ENCODE data around the gene MT1A.

The MT1A gene

GRCh38 chr16:56606476-56607108 lies 31.9 kb upstream of the MT1A start:
- in situ Hi-C loops (cut with MboI; ENCODE audit: low sequenced_read_pairs, unreplicated experiment) = no loop called here
- no peak for DNase-seq (ENCODE audit: low spot score)

GRCh38 chr16:56607109-56607618 lies 31.3 kb upstream of the MT1A start:
- in situ Hi-C loops (cut with MboI; ENCODE audit: low sequenced_read_pairs, unreplicated experiment) = no loop called here
- no peak for DNase-seq (ENCODE audit: low spot score)
- TF ChIP-seq, protein P1, sequence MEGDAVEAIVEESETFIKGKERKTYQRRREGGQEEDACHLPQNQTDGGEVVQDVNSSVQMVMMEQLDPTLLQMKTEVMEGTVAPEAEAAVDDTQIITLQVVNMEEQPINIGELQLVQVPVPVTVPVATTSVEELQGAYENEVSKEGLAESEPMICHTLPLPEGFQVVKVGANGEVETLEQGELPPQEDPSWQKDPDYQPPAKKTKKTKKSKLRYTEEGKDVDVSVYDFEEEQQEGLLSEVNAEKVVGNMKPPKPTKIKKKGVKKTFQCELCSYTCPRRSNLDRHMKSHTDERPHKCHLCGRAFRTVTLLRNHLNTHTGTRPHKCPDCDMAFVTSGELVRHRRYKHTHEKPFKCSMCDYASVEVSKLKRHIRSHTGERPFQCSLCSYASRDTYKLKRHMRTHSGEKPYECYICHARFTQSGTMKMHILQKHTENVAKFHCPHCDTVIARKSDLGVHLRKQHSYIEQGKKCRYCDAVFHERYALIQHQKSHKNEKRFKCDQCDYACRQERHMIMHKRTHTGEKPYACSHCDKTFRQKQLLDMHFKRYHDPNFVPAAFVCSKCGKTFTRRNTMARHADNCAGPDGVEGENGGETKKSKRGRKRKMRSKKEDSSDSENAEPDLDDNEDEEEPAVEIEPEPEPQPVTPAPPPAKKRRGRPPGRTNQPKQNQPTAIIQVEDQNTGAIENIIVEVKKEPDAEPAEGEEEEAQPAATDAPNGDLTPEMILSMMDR (IDR thresholded peaks at IDR 0.05; ENCODE audit: borderline replicate concordance, control extremely low read depth, extremely low read depth, insufficient read depth, missing control alignments) = no peak

More at GRCh38 chr16:56606476-56607108, 31.9 kb upstream of the MT1A start:
- TF ChIP-seq, protein P1 (IDR thresholded peaks at IDR 0.05; ENCODE audit: borderline replicate concordance, control extremely low read depth, extremely low read depth, insufficient read depth, missing control alignments) = no peak

GRCh38 chr16:56607675-56608042 lies 30.8 kb upstream of the MT1A start:
- TF ChIP-seq, protein P1 (IDR thresholded peaks at IDR 0.05; ENCODE audit: borderline replicate concordance, control extremely low read depth, extremely low read depth, insufficient read depth, missing control alignments) = no peak
- DNase-seq (ENCODE audit: low spot score) = no peak
- in situ Hi-C loops (cut with MboI; ENCODE audit: low sequenced_read_pairs, unreplicated experiment) = no loop called here

- DNase-seq (ENCODE audit: low spot score) = peak; percentile 96
- TF ChIP-seq, protein P1 (IDR thresholded peaks at IDR 0.05; ENCODE audit: borderline replicate concordance, control extremely low read depth, extremely low read depth, insufficient read depth, missing control alignments) = no peak
- in situ Hi-C loops (cut with MboI; ENCODE audit: low sequenced_read_pairs, unreplicated experiment) = no loop called here
Observed at GRCh38 chr16:56608043-56608875, 30.2 kb upstream of the MT1A start, which contains the start of gene MT2A. Gene MT2A, plus strand, starts transcription at chr16:56608584. Its CDS starts 72 bp downstream, at chr16:56608656.

DNA sequence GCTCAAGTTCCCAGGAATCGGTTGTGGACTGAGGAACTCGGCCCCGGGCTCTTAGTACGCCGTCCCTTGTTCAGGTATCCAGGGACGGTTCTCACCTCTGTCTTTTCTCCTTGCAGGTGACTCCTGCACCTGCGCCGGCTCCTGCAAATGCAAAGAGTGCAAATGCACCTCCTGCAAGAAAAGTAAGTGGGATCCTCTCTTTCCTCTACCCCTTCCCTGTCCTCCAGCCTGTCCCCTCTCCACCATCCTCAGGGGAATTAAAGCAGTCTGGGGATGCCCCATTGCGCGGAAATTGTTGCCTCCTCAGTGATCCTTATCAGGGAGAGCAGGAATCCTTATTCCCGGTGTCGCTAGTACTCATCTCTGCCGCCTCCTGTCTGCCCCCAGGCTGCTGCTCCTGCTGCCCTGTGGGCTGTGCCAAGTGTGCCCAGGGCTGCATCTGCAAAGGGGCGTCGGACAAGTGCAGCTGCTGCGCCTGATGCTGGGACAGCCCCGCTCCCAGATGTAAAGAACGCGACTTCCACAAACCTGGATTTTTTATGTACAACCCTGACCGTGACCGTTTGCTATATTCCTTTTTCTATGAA lies 29.5 kb upstream of the MT1A start:
- TF ChIP-seq, protein P1 (IDR thresholded peaks at IDR 0.05; ENCODE audit: borderline replicate concordance, control extremely low read depth, extremely low read depth, insufficient read depth, missing control alignments) = no peak
- no peak for DNase-seq (ENCODE audit: low spot score)
- in situ Hi-C loops (cut with MboI; ENCODE audit: low sequenced_read_pairs, unreplicated experiment) = no loop called here

DNA sequence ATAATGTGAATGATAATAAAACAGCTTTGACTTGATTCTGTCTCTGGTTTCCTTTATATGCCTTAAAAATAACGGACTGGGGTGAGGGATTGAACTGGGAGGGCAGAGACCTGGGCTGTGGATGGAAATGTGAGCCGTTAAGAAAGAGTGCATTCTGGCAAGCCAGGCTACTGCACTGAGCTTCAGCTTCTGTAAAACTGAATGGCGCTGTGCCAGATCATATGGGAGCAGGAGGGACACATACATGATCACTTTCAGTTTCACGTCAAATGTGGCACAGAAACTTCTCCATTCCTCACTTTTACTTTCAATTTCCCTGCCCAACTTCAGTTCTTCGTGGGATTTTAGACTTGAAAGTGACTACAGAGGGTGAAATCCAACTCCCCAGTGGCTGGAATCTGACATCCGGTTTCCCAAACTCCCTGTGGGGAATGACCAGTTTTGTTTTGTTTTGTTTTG lies 29.0 kb upstream of the MT1A start:
- peak; percentile 78 for DNase-seq (ENCODE audit: low spot score)
- TF ChIP-seq, protein P1 (IDR thresholded peaks at IDR 0.05; ENCODE audit: borderline replicate concordance, control extremely low read depth, extremely low read depth, insufficient read depth, missing control alignments) = no peak
- in situ Hi-C loops (cut with MboI; ENCODE audit: low sequenced_read_pairs, unreplicated experiment) = no loop called here

Measured in GM13976 (cell line).